HEK293T (cell line): Measurements from ENCODE around the gene ZPBP.

Source experiments
- FOXK2 ChIP-seq: fragments of 450-650 bp; IDR thresholded peaks from 2 replicates; pipeline ENCODE4 v1.6.1; 2016; ENCODE audit warnings: mild to moderate bottlenecking
- FOXM1 ChIP-seq: fragments of 450-650 bp; IDR thresholded peaks from 2 replicates; pipeline ENCODE4 v1.6.1; 2017; ENCODE audit warnings: mild to moderate bottlenecking, borderline replicate concordance
- L3MBTL2 ChIP-seq: fragments of 450-650 bp; conservative IDR thresholded peaks from 2 replicates; pipeline ENCODE4 v1.6.1; 2016; ENCODE audit warnings: mild to moderate bottlenecking
- TARDBP ChIP-seq: fragments of 450-650 bp; IDR thresholded peaks from 2 replicates; pipeline ENCODE4 v1.6.1; 2016

- TF ChIP-seq FOXK2 (no peak), TARDBP (no peak), L3MBTL2 (no peak), FOXM1 (no peak)
Measured at GRCh38 chr7:49986191-49986590, 106.9 kb downstream of the ZPBP start.
